HG03097 (cell line): ENCODE measurements around the gene HAO1.

Experiments used
- ATAC-seq: cut with Tn5 transposase; IDR thresholded peaks from one replicate; pipeline ENCODE4 v1.9.1; 2021; ENCODE audit not compliant: unreplicated experiment, low FRiP score

HAO1 gene

GRCh38 chr20:7930343-7930742, 9.9 kb downstream of the HAO1 start:
- ATAC-seq = no peak

GRCh38 chr20:7926767-7927166, 13.5 kb downstream of the HAO1 start:
- no peak for ATAC-seq

- no peak for ATAC-seq
Measured at GRCh38 chr20:7926323-7926722, 13.9 kb downstream of the HAO1 start.

- no peak for ATAC-seq
Measured at GRCh38 chr20:7924692-7925091, 15.6 kb downstream of the HAO1 start.

GRCh38 chr20:7916648-7917047, 23.6 kb downstream of the HAO1 start:
- ATAC-seq = no peak

- ATAC-seq = no peak
Measured at GRCh38 chr20:7912551-7912950, 27.7 kb downstream of the HAO1 start.

GRCh38 chr20:7911586-7912330, 28.5 kb downstream of the HAO1 start:
- ATAC-seq = no peak

GRCh38 chr20:7908905-7909304, 31.4 kb downstream of the HAO1 start:
- ATAC-seq = no peak

- no peak for ATAC-seq
Measured at GRCh38 chr20:7903429-7903828, 36.8 kb downstream of the HAO1 start.

- no peak for ATAC-seq
Measured at GRCh38 chr20:7902879-7903278, 37.4 kb downstream of the HAO1 start.

- ATAC-seq = no peak
Measured at GRCh38 chr20:7897781-7898364, 42.4 kb downstream of the HAO1 start.

GRCh38 chr20:7893014-7893730, 47.1 kb downstream of the HAO1 start:
- no peak for ATAC-seq

- no peak for ATAC-seq
Measured at GRCh38 chr20:7891705-7892104, 48.6 kb downstream of the HAO1 start.

- ATAC-seq = no peak
Measured at GRCh38 chr20:7889736-7890135, 50.5 kb downstream of the HAO1 start.

- no peak for ATAC-seq
Measured at GRCh38 chr20:7883741-7884140, 56.5 kb downstream of the HAO1 start.

GRCh38 chr20:7883309-7883708, 56.9 kb downstream of the HAO1 start:
- no peak for ATAC-seq

GRCh38 chr20:7882076-7882475, 58.2 kb downstream of the HAO1 start:
- no peak for ATAC-seq

GRCh38 chr20:7881551-7881950, 58.7 kb downstream of the HAO1 start:
- no peak for ATAC-seq

- ATAC-seq = peak; percentile 80
Measured at GRCh38 chr20:7879883-7880282, 60.4 kb downstream of the HAO1 start.

- ATAC-seq = no peak
Measured at GRCh38 chr20:7868108-7868507, 72.2 kb downstream of the HAO1 start.

- ATAC-seq = no peak
Measured at GRCh38 chr20:7866285-7866684, 74.0 kb downstream of the HAO1 start.

GRCh38 chr20:7859356-7859802, 80.9 kb downstream of the HAO1 start:
- ATAC-seq = no peak
